HG03097 (cell line): ENCODE measurements around the gene TLR5.

ENCODE experiments used
- ATAC-seq: cut with Tn5 transposase; IDR thresholded peaks from one replicate; pipeline ENCODE4 v1.9.1; 2021; ENCODE audit not compliant: unreplicated experiment, low FRiP score

The TLR5 gene

GRCh38 chr1:223116950-223117349 lies 26.1 kb downstream of the TLR5 start:
- ATAC-seq, result no peak

- ATAC-seq, result no peak
Observed at GRCh38 chr1:223114871-223115270, 28.2 kb downstream of the TLR5 start.

GRCh38 chr1:223110952-223111351 lies 32.1 kb downstream of the TLR5 start:
- no peak for ATAC-seq

DNA sequence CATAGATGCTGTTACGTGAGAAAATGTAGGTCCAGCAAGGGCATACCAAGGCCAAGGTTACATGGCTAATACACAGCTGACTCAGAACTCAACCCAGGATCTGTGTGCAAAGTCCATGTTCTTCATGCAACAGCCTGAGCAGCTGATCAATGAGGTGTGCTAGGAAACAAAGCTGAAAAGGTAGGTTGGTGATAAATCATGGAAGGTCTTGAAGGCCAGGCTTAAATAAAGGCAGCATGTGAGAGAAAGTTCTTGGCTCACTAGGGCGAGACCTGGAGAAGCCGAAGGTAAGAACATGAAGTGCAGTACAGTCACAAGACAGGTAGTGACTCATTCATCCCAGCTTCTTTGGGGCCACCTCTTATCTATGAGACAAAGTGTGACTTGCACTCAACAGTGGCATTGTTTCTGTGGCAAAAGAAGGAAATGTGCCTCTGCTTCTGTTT lies 33.4 kb downstream of the TLR5 start:
- no peak for ATAC-seq

- ATAC-seq, result no peak
Observed at GRCh38 chr1:223106856-223107255, 36.2 kb downstream of the TLR5 start.

GRCh38 chr1:223105568-223105967 lies 37.5 kb downstream of the TLR5 start:
- no peak for ATAC-seq

DNA sequence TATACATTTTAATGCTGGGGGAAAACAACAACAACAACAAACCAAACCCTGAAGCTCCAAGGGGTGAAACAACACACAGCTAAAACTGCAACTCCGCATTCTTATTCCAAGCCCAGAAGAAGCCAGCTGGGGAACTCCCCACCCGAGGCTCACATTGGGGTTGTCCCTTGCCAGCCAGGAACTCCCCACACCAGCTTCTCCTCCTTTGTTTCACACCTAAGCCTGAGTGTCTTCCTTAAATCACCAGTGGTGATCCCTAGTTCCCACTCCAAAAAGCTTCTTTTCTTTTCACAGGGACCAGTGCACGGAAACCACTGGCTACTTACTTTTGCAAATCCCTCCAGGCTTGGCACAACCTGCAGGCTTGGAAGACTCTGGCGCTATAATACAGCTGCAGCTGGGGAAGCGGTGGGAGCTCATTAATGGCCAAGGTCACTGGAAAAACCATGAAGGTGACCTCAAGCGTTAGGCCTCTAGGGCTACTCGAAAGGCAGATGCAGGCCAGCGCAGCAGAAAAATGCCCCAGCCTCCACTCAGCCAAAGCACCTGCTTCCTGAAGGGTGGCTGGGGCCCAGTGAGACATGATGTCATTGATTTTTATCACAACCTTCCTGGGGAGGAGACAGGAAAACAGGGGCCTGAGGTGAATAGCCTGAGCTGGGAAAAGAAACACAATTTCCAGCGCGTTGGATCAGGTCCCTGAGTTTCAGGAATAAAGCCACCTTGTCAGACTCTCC lies 40.1 kb downstream of the TLR5 start:
- ATAC-seq, result no peak

- no peak for ATAC-seq
Observed at GRCh38 chr1:223097713-223098112, 45.3 kb downstream of the TLR5 start.

- ATAC-seq, result no peak
Observed at GRCh38 chr1:223095870-223096269, 47.2 kb downstream of the TLR5 start.

- ATAC-seq, result no peak
Observed at GRCh38 chr1:223091896-223092295, 51.2 kb downstream of the TLR5 start.

DNA sequence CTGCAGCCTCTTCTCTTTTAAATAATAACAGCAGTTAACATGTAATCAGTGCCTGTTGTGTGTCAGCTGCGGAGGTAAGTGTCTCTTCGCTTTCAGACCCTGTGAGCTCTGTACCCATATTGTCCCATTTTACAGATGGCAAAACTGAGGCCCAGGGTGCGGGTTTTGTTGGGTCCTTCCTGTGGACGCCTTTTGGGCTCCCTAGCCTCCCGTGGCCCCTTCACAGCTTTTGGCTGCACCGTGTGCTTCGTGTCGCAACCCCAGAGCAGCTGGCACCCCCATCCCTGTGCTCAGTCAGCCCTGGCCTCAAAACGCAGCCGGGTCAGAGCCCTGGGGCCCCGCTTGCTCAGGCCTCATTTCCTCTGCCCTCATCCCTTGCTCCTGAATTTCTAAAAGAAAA lies 53.8 kb downstream of the TLR5 start:
- ATAC-seq, result no peak

DNA sequence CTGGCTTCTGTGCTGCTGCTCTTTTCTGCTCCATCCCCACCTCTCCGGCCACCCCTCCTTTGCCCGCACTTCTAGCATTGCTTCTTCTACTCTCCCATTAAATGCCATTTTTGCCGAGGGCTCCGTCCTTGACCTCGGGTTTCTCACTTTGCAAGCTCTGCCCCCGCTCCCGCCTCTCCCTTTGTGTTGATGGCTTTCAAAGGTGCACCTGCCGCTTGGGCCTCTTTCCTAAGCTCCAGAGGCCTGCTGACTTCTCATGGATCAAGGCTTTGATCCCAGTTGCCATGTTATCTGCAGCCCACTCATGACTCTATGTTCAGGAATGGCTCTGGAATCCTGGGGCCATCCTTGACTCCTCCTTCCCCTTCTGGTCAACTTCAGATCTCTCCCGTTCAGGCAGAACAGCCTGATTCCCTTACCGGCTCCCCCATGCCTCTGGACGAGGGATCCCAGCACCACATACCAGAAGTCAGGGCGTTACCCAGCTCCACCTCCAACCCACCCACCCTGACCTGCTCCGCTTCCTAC lies 54.3 kb downstream of the TLR5 start:
- ATAC-seq, result no peak

- no peak for ATAC-seq
Observed at GRCh38 chr1:223087291-223088255, 55.5 kb downstream of the TLR5 start.

- ATAC-seq, result no peak
Observed at GRCh38 chr1:223084464-223084866, 58.6 kb downstream of the TLR5 start.

GRCh38 chr1:223083831-223084230 lies 59.2 kb downstream of the TLR5 start:
- no peak for ATAC-seq

- ATAC-seq, result no peak
Observed at GRCh38 chr1:223082914-223083313, 60.1 kb downstream of the TLR5 start.

- peak; percentile 95 for ATAC-seq
Observed at GRCh38 chr1:223081181-223081994, 61.7 kb downstream of the TLR5 start.

DNA sequence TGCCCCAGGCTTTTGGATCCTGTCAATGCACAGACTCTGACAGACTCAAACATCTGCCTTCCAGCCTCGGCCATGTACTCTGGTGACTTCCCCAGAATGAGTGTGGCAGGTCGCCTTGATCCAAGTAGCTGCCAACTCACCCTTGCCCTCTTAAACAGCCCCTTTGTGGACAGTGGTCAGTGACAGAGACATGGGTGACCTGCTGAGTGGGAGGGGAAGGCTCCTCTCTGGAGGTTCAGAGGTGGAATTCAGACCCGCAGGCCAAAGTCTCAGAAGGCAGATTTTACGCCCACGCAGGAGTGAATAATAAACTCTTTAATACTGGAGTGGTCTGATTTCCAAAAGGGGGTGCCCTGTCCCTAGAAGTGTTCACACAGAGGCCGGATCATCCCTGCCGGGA lies 63.5 kb downstream of the TLR5 start:
- no peak for ATAC-seq

GRCh38 chr1:223077247-223077833 lies 65.7 kb downstream of the TLR5 start:
- no peak for ATAC-seq

- ATAC-seq, result no peak
Observed at GRCh38 chr1:223076362-223076761, 66.7 kb downstream of the TLR5 start.
